GM19025 (cell line): ENCODE measurements around the gene REM2.
A peak's percentile ranks its signal among the peaks of the same experiment; 100 is the strongest.
"Not testable (repeated sequence)": the region's sequence is repeated elsewhere in the genome, so short reads cannot be mapped to it uniquely, and the experiment has no call there.

ENCODE experiments used
- ATAC-seq: cut with Tn5 transposase; IDR thresholded peaks from one replicate; pipeline ENCODE4 v1.9.1; 2021; ENCODE audit warnings: mild to moderate bottlenecking, low read depth, moderate library complexity; ENCODE audit not compliant: unreplicated experiment

REM2 gene

DNA sequence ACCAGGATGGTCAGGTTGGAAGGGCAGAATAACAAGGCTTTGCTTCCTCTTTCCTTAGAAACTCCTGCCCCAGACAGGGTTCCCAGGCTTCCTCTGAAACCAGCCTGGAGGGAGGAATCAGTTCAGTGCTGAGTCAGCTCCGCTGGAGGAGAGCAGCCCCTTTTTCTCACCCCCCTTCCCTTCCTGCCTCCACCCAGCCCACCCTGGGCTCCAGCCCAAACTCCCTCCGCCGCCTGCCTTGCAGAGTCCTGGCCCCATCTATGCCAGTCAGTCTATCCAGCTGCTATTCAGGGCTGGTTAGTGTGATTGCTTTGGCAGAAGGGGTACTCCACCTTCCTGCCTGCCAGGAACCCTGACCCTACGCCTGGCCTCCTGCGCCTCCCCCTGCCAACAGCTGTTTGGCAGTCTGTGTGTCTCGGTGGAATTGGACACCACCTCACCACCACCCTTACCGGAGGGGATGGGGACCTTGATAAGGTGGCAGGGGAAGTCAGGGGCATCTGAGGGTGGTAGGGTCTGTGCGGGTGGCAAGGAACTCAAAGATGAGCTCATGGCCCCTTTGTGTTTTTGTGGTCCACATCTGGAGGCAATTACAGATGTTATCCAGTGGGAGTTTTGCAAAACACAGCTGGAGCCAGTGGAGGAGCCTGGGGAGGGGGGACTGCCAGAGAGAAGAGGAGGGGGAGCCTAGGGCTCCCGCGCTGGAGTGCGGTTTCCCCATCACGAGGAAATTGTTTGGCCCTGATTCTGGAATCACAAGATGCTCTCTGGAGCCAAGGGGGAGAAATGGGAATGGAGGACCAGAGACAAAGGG, 34.5 kb upstream of the REM2 start:
- ATAC-seq, result no peak

DNA sequence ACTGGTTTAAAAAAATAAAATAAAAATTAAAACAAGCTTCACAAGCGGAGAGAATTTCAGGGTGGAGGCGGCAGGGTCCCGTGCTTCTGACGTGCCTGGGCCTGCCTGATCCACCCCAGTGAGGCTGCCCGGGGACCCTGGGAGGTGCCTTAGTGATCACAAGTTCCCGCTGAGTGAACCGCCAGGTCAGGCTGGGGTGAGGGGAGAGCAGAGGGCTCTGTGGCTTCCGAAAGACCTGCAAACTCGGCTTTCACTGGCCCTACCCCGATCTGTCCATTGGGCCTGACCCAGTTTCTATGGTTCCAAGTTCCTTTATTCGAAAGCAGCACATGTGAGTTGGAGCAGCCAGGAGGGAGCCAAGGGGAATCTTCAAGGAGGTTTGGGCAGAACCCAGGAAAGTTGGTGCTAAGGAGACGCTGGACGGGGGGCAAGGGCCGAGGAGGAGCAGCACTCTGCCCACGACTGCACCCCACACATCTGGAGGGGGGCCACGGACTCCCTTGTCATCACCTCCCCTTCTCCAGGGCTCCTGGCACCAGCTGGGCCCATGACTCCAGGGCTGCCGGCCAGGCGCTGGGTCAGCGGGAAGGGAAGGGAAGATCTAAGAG, 33.7 kb upstream of the REM2 start:
- no peak for ATAC-seq

DNA sequence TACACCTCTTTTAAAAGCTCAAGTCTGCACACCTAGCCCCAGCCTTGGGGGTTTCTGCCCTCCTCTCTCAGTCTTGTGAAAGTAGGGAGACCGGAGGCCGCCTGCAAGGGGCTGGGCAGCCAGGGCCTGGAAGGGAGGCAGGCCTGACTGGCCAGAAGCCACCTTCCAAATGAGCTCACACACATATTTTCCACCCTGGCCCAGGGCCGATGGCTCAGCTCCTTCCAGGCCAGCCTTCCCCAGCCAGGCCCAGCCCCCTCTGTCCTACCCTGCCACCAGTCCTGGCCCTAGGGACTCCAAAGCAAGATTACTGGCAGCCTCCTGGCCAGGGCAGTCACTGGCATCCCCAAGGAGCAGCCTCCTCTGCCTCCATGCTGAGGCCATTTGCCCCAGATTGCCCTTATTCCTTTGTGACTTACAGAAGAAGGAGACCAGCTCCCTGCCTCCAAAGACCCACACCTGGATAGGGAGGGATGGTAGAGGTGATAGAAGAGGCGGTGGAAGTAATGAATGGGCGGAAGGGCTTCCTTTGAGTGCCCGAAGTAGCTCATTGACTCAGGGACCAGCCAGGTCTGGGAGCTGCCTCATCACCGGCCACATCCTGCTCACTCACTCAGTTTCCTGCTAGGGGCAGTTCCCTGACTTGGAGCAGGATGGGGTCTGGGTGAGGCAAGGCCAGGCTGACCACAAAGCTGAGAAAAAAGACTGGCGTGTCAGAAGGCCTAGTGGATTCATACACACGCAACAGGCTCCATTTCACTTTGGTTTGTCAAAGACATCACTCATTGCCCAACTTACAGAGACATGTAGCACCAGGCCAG, 31.9 kb upstream of the REM2 start:
- no peak for ATAC-seq

DNA sequence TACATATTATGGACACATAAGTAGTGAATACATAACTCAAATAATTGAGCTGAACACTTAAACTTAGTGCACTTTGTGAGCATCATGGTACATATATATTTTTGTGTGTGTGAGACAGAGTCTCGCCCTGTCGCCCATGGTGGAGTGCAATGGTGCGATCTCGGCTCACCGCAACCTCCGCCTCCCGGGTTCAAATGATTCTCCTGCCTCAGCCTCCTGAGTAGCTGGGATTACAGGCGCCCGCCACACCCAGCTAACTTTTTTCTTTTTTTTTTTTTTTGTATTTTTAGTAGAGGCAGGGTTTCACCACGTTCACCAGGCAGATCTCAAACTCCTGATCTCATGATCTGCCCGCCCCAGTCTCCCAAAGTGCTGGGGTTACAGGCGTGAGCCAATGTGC, 30.8 kb upstream of the REM2 start:
- ATAC-seq, result not testable (repeated sequence)

DNA sequence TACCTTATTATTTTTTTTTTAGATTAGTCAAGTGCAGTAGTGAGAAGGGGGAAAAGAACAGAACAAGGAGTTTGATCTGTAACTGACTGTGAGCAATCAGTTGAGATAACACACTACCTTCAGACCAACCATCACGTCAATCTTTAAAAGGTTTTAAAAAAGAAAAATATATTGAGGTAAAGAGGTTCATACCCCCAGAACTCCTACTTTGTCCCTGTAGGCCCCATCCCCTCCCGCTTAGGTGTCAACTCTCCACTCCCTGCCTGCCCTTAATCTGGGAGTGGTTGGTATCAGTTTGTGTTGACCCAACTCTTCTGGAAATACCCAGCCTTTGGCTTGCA, 30.5 kb upstream of the REM2 start:
- no peak for ATAC-seq

DNA sequence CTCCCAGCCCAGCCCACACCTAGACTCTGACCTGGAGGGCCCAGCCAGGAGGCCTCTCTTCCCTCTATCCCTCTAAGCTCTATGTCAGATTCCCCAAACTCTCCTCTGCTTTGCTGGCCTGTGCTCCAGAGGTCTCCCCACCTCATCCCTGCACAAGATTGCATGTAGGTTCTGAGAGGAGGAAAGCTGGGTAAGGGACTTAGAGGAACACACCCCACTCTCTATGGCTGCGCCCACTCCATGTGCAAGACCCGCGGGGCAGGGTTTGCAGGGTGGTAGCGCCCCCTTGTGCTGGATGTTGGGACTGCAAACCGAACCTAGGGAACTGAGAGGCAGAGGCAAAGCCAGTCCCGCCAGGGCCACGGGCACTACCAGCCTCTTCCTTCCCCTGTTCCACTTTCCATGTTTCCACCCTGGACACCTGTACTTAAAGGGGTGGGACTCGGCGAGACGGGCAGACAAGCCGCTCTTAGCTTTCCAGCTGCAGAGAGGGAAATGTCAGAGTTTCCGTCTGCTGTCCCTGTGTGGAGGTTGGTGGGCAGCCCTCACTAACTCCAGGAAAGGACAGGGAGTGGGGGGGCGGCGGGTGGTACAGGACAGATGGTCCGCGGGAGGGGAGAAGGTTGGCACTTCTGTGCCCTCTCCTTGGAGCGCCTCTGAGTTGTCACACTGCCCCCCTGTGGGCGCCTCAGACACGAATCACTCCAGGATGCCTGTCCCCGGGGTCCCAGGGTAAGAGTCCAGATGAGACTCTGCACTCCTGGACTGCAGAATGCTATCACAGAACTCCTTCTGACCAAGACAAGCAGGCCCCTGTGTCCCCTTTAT, 29.9 kb upstream of the REM2 start:
- peak; percentile 77 for ATAC-seq

DNA sequence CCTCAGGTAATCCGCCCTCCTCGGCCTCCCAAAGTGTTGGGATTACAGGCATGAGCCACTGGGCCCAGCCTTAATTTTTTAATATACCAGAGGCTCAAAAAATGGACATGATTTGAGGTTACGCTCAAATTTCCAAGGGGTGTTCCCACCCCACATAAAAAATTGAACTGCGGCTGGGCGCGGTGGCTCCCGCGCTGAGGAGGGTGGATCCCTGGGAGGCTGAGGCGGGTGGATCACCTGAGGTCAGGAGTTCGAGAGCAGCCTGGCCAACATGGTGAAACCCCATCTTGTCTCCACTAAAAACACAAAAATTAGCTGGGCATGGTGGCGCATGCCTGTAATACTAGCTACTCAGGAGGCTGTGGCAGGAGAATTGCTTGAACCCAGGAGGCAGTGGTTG, 28.7 kb upstream of the REM2 start:
- not testable (repeated sequence) for ATAC-seq

DNA sequence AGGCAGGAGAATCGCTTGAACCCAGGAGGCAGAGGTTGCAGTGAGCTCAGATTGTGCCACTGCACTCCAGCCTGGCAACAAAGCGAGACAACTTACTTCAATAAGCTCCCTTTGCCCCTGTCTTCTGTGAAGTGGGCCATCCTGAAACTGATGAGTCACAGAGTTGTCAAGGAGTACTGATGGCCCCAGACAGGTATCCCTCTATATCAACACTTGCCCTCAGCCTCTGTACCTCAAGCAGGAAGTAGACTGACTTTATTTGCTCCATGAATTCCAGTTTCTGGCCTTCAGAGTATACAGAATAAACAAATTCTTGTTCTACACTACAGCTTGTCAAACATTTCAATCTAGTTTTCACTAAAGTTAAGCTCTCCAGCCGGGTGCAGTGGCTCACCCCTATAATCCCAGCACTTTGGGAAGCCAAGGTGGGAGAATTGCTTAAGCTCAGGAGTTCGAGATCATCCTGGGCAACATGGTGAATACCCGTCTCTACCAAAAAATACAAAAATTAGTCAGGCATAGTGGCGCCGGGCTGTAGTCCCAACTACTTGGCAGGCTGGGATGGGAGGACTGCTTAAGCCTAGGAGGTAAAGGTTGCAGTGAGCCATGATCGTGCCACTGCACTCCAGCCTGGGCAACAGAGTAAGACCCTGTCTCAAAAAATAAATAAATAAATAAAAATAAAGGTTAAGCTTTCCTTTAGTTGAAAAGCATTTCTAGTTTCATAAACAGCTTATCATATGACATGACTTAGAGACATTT, 27.9 kb upstream of the REM2 start:
- ATAC-seq, result no peak

DNA sequence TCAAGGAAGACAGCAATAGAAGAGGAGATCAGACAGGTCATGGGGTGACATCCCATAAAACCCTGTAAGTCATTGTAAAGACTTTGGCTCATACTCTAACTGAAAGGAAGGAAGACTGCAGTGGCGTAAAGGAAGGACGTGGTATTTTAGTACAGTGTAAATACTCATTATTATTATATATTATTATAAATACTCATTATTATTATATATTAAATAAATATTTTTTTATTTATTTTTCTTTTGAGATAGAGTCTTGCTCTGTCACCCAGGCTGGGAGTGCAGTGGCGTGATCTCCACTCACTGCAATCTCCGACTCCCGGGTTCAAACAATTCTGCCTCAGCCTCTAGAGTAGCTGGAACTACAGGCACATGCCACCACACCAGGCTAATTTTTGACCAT, 26.6 kb upstream of the REM2 start:
- no peak for ATAC-seq

DNA sequence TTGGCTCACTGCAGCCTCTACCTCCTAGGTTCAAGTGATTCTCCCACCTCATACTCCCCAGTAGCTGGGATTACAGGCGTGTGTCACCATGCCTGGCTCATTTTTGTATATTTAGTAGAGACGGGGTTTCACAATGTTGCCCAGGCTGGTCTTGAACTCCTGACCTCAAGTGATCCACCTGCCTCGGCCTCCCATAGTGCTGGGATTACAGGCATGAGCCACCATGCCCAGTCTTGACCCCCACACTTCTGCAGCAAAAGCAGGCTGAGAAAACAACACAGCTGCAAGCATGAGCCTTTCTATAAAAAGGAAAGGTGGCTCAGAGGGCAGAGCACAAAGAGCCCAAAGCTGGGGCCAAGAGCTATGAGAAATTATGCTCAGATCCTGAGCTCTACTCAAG, 22.6 kb upstream of the REM2 start:
- not testable (repeated sequence) for ATAC-seq

DNA sequence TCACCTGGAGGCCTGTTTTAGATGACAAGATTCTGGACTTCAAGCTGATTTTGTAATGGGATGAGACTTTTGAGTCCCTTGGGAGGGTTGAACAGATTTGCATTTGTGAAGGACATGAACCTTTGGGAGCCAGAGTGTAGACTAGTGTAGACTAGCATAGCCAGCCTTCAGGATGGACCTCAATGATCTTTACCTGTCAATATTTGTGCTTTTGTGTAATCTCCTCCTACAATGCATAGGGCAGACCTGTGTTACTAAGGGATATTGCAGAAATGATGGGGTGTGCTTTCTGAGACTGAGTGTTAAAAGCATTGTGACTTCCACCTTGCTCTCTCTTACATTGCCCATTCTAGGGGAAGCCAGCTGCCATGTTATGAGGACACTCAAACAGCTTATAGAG, 21.4 kb upstream of the REM2 start:
- no peak for ATAC-seq

DNA sequence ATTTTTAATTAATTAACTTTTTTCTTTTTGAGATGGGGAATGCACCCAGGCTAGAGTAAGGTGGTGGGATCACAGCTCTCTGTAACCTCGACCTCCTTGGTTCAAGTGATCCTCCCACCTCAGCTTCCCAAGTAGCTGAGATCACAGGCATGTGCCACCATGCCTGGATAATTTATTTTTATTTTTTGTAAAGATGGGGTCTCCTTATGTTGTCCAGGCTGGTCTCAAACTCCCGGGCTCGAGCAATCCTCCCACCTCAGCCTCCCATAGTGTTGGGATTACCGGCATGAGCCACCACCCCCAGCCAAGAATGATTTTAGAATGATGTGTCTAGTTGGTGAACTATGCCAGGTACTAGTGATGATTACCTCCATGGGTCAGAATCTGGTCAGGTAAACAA, 18.0 kb upstream of the REM2 start:
- ATAC-seq, result no peak

DNA sequence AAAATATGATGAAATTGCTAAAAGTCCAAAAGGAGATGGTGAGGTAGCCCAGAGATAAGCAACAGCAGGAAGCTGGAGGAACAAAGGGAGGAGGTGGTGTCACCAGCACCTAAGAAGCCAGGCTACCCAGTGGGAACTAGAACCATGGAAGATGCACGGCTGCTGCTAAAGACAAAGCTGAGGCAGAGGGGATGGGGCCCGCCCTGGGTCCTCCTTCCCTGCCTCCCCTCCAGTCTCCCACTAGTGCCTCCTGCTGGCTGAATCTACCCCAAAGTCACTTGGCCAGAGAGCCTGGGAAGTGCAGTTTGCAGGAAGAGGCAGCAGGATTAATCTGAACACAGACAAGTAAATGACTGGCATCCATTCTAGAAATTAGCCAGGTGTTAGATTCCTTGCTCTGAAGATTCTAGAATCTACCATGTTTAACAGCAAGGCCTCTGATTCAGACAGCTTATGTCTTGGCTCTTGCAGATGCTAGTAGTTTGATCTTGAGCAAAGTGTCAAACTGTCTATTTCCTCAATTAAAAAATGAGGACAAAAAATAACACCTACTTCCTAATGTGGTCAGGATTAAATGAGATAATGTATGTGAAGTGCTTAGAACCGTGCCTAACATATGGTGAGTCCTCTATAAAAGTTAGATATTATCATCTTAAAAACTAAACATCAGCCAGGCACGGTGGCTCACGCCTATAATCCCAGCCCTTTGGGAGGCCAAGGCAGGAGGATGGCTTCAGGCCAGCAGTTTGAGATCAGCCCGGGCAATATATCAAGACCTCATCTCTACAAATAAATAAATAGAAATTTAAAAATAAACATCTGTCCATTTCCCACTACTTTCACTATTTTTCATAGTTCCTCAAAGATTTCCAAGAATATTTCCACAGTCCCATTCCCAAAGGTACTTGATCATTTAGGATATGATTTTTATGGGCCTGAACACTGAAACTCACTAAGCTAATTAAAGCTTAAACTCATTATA, 17.3 kb upstream of the REM2 start:
- no peak for ATAC-seq

DNA sequence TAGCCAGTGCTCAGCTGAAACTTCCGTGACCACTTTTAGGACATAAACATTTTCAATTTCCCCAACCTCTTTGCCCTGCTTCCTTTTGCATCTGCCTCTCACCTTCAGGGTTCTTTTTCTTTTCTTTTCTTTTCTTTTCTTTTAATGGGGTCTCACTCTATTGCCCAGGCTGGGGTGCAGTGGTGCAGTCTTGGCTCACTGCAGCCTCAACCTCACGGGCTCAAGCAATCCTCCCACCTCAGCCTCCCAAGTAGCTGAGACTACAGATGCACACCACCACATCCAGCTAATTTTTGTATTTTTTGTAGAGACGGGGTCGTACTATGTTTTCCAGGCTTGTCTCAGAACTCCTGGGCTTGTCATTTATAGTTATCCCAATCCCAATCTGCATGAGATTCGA, 16.1 kb upstream of the REM2 start:
- no peak for ATAC-seq

DNA sequence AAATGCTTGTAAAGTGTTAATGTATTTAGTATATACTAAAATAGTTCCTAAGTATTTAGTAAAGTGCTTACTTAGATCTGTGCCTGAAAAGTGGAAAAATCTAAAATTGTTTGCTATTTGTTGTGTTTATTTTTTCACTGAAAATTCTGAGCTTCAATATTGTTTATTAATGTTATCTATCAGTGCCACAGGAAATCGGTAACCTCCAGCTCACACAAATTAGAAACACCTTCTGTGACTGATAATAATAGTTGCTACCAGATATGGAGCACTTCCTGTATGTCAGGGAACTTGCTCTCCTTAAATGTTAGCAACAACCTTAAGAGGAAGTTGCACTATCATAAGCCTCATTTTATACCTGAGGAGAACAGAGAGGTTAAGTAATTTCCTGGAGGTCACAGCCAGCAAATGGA, 12.2 kb upstream of the REM2 start:
- peak; percentile 27 for ATAC-seq

DNA sequence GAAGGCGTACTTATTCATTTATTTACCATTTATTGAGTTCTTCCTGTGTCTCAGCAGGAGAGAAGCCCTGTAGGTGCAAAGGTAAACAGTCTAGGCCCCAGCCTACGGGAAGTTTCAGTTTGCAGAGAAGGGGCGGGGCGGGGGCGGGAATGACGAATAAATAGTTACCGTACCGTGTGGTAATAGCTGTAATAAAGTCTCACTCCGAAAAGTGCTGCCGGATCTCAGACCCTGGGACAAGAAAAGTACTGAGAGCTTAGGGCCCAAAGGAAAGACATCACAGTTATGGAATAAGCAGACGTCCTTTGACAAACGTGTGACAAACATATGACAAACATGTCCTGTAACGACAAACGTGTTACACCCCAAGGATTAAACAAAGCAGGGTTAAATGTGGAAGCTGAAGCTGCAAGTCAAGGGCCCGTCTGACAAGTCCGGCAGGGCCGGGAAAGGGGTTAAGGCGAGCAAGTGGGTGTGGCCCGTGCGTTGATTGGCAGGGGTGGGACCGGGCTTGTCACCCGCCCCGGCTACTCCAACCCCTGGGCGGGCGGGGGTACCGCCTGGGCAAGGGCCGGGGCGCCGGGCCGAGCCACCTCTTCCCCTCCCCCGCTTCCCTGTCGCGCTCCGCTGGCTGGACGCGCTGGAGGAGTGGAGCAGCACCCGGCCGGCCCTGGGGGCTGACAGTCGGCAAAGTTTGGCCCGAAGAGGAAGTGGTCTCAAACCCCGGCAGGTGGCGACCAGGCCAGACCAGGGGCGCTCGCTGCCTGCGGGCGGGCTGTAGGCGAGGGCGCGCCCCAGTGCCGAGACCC, 11.6 kb upstream of the REM2 start, which contains the start of gene LRP10:
LRP10 (plus strand) TSS at position 517 of the 809 bp plus-strand sequence. CDS start 564 bp downstream, outside the sequence.
- peak; percentile 83 for ATAC-seq

DNA sequence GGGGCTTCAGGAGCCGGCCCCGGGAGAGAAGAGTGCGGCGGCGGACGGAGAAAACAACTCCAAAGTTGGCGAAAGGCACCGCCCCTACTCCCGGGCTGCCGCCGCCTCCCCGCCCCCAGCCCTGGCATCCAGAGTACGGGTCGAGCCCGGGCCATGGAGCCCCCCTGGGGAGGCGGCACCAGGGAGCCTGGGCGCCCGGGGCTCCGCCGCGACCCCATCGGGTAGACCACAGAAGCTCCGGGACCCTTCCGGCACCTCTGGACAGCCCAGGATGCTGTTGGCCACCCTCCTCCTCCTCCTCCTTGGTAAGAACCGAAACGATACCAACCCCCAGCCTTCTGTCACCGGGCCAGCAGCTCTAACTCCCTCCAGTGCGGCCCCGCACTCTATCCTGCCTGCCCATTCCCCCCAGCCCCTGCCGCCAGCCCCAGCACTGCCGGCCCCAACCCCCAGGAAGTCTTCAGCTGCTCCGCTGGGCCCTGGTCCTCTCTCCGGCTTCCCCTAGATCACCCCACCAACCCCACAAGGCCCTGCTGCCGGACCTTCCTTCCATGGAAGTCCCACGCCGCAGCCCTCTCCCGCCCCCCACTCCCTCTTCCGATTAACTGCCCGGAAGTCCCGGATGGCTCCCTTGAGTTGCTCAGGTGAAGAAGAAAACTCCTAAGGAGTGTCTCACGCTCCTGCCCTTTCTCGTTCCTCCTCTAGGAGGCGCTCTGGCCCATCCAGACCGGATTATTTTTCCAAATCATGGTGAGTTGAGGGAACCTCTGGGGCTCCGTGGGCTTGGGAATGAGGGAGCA, 10.8 kb upstream of the REM2 start:
- peak; percentile 9 for ATAC-seq
